ENCODE results near the gene DEFB113.
"Not testable (repeated sequence)": the region's sequence is repeated elsewhere in the genome, so short reads cannot be mapped to it uniquely, and the experiment has no call there.

Gene DEFB113

DNA sequence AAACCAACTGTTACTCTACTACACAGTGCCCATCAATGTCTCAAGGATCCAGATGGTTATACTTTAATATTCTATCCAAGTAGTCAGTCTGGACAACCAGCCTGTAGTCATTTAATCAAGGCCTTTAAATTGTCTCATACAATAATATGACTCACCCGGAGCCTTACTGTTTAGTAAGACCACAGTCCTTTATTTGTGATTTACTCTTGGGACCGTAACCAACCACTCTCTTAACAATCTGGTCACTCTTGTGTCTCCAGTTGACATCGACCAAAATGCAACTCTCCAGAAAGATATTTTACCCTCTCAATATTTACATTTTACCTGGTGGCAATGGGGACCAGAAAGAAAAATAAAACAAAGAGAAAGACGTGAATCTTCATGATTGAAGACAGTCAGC, 20.4 kb downstream of the DEFB113 start:
- H3K4me3 ChIP-seq (ENCODE audit: low read depth, low read length): no peak overlapping the region
- no peak for DNase-seq
- no peaks in the 10 kb centered on the region for H3K27me3 ChIP-seq (replicated peaks)
- H3K36me3 ChIP-seq (replicated peaks): no peaks in the 10 kb centered on the region
- in situ Hi-C loops (cut with HindIII; ENCODE audit: low pct_ligation_motif_present, low sequenced_read_pairs): no loop called here
- TF ChIP-seq, protein P1, sequence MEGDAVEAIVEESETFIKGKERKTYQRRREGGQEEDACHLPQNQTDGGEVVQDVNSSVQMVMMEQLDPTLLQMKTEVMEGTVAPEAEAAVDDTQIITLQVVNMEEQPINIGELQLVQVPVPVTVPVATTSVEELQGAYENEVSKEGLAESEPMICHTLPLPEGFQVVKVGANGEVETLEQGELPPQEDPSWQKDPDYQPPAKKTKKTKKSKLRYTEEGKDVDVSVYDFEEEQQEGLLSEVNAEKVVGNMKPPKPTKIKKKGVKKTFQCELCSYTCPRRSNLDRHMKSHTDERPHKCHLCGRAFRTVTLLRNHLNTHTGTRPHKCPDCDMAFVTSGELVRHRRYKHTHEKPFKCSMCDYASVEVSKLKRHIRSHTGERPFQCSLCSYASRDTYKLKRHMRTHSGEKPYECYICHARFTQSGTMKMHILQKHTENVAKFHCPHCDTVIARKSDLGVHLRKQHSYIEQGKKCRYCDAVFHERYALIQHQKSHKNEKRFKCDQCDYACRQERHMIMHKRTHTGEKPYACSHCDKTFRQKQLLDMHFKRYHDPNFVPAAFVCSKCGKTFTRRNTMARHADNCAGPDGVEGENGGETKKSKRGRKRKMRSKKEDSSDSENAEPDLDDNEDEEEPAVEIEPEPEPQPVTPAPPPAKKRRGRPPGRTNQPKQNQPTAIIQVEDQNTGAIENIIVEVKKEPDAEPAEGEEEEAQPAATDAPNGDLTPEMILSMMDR (IDR thresholded peaks at IDR 0.05; ENCODE audit: low read depth, low read length, missing control alignments): no peak
- no peak overlapping the region for H3K27ac ChIP-seq

DNA sequence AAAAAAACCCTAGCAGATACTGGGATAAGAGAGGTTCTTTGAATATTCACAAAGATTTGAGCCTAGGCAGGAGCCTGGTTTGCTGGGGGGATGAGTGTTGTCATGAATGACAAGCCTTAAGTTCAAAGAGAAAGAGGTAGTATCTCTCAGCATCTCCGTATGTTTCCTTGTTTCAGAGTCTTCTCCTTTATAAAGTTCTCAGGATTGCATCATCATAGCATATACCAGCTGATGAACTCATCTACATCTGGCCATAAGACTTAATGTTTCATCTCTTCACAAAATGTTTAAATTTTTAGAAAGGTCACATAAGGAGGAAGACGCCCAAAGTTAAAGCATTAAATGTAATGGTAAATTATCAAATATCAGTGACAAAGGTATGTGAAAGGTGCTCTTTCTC, 22.6 kb downstream of the DEFB113 start:
- no peak overlapping the region for H3K27ac ChIP-seq
- TF ChIP-seq, protein P1 (IDR thresholded peaks at IDR 0.05; ENCODE audit: low read depth, low read length, missing control alignments): no peak
- H3K36me3 ChIP-seq (replicated peaks): no peaks in the 10 kb centered on the region
- no peak overlapping the region for H3K4me3 ChIP-seq (ENCODE audit: low read depth, low read length)
- no peaks in the 10 kb centered on the region for H3K27me3 ChIP-seq (replicated peaks)
- no peak for DNase-seq
- in situ Hi-C loops (cut with HindIII; ENCODE audit: low pct_ligation_motif_present, low sequenced_read_pairs): no loop called here

DNA sequence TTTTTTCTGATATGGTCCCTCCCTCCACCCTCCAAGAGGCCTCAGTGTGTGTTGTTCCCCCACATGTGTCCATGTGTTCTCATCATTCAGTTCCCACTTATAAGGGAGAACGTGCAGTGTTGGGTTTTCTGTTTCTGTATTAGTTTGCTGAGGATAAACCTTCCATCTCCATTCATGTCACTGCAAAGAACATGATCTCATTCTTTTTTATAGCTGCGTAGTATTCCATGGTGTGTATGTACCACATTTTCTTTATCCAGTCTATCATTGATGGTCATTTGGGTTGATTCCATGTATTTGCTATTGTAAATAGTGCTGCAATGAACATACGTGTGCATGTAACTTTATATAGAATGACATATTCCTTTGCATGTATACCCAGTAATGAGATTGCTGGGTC, 25.4 kb downstream of the DEFB113 start:
- H3K36me3 ChIP-seq (replicated peaks); H3K27me3 ChIP-seq (replicated peaks); in situ Hi-C loops (cut with HindIII; ENCODE audit: low pct_ligation_motif_present, low sequenced_read_pairs); DNase-seq; H3K4me3 ChIP-seq (ENCODE audit: low read depth, low read length); H3K27ac ChIP-seq: not testable (repeated sequence)

DNA sequence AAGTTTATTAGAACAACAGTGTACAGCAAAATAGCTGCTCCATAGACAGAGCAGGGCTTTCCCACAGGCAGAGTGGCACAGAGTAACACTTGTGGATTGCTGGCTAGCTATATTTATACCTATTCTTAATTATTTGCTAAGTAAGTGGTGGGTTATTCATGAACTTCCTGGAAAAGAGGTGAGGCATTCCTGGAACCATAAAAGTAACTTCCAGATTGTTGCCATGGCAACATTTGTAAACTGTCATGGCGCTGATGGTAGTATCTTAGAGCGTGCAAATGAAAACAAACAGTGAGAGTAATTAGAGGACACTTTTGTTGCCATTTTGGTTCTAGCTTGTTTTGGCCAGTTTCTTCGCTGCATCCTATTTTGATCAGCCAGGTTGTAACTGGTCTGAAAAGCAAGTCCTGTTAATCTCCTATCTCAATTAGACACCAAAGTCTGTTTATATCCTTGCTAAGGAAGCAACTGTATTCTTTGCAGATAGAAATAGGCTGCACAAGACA, 29.4 kb downstream of the DEFB113 start:
- Histone ChIP-seq H3K27ac (no peak overlapping the region), H3K4me3 (ENCODE audit: low read depth, low read length) (no peak overlapping the region), H3K36me3 (replicated peaks) (no peaks in the 10 kb centered on the region), H3K27me3 (replicated peaks) (no peaks in the 10 kb centered on the region)
- no peak for DNase-seq
- in situ Hi-C loops (cut with HindIII; ENCODE audit: low pct_ligation_motif_present, low sequenced_read_pairs): no loop called here
- TF ChIP-seq, protein P1 (IDR thresholded peaks at IDR 0.05; ENCODE audit: low read depth, low read length, missing control alignments): no peak

DNA sequence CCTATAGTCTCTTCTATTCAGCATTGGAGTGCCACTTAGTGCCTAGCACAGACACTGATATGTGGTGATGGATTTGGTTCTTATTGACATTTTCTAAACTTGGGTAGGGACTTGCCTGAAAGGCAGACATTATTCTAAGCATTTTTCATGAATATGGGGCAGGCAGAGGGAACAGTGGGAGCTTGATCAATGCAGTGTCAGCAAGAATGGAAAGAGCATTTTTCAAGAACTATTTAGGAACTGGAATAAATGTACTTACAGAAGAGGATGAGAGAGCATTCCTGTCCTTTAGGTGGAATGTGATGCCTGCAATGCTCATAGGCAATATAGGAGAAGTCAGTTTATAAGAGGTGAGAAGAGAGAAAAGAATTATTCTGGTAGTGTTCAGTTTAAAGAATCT, 31.6 kb downstream of the DEFB113 start:
- H3K36me3 ChIP-seq (replicated peaks): no peaks in the 10 kb centered on the region
- TF ChIP-seq, protein P1 (IDR thresholded peaks at IDR 0.05; ENCODE audit: low read depth, low read length, missing control alignments): no peak
- H3K27me3 ChIP-seq (replicated peaks): no peaks in the 10 kb centered on the region
- in situ Hi-C loops (cut with HindIII; ENCODE audit: low pct_ligation_motif_present, low sequenced_read_pairs): no loop called here
- H3K4me3 ChIP-seq (ENCODE audit: low read depth, low read length): no peak overlapping the region
- H3K27ac ChIP-seq: no peak overlapping the region
- DNase-seq: no peak

DNA sequence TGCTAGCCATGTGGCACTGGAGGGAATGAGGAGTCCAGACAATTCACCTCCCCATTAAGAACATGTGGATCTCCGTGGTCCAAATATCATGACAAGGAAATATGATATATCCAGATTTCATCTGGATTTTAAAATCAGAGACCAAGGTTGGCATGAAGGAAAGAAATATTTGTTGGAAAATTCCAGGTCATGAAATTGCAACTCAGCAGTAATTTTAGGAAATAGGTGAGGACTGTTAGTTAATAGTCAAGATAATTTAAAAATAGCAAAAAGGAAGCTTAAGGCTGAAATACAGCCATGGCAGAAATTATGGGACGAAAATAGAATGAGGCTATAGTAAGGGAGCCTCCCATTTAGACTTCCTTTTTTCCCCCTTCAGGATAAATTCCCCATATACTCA, 32.4 kb downstream of the DEFB113 start:
- Histone ChIP-seq H3K27me3 (replicated peaks) (no peaks in the 10 kb centered on the region), H3K4me3 (ENCODE audit: low read depth, low read length) (no peak overlapping the region), H3K27ac (no peak overlapping the region), H3K36me3 (replicated peaks) (no peaks in the 10 kb centered on the region)
- no peak for DNase-seq
- TF ChIP-seq, protein P1 (IDR thresholded peaks at IDR 0.05; ENCODE audit: low read depth, low read length, missing control alignments): no peak
- in situ Hi-C loops (cut with HindIII; ENCODE audit: low pct_ligation_motif_present, low sequenced_read_pairs): no loop called here
